AG09319 (cell line): ENCODE results near the gene MB21D2.

Source experiments
- DNase-seq: peaks from one replicate; pipeline ENCODE4 v3.0.0-alpha.2; 2010; ENCODE audit warnings: low read depth; ENCODE audit errors: extremely low read depth
- CTCF ChIP-seq: IDR thresholded peaks from 2 replicates; pipeline ENCODE4 v1.5.1; 2011; ENCODE audit warnings: low read depth, mild to moderate bottlenecking, inconsistent platforms, low read length, moderate library complexity

Gene MB21D2

DNA sequence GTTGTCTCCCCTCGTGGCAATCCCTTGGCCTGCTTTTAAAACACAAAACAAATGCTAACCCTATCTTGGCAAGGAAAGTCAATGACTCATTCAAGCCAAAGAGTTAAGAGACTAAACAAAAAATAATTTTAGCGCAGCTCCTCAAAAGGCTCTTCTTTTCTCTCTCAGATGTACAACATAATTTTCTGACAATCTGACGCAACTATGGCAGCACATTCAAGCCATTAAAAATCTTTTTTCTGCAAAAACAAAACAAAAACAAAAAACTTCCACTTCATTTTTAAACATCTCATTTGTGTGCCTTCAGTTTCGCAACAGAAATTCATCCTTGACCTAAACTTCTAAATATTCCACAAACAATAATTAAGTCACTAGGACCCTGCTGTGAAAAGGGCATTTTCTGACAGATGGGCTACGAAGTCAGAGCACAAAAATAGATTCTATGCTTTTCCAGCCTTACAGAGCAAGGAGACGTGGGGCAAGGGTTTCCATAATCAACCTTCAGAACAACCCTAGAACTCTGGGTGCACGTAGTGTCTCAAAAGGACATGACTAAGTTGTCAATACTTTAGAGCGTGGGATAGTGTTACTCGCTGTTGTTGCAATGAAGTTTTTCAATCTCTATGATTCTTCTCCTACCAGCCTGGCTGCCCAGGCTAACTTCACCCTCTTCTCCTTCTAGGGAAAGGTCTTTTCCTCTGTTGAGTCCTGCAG lies 84.3 kb downstream of the MB21D2 start:
- DNase-seq = no peak

DNA sequence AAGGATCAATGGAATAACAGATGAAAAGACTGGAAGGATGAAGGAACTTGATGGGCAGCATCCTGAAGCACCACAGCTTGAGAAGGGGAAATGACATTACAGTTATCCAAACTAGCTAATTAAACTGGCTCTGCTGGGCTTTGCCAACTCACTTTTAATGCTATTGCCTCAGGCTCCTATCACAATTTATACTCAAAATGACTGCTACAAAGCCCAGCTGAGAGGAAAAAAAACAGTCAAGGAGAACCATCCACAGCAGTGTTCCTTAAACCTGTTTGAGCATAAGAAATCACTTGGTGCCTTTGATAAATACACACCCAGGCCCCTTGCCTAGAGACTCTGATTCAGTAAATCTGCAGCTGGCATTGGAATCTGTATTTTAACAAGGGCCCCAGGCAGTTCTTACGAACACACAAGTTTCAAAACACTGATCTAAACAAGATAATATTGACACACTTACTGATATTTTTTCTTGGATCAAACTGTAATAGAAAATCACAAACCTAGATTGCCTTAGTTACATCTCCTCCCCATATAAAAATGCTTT lies 85.8 kb downstream of the MB21D2 start:
- DNase-seq = no peak
- no peak for TF ChIP-seq CTCF

More for the DNA sequence above, 84.3 kb downstream of the MB21D2 start:
- TF ChIP-seq CTCF = no peak

- no peak for TF ChIP-seq CTCF
- no peak for DNase-seq
These were observed 86.5 kb downstream of the MB21D2 start for GRCh38 chr3:192831111-192831644.

DNA sequence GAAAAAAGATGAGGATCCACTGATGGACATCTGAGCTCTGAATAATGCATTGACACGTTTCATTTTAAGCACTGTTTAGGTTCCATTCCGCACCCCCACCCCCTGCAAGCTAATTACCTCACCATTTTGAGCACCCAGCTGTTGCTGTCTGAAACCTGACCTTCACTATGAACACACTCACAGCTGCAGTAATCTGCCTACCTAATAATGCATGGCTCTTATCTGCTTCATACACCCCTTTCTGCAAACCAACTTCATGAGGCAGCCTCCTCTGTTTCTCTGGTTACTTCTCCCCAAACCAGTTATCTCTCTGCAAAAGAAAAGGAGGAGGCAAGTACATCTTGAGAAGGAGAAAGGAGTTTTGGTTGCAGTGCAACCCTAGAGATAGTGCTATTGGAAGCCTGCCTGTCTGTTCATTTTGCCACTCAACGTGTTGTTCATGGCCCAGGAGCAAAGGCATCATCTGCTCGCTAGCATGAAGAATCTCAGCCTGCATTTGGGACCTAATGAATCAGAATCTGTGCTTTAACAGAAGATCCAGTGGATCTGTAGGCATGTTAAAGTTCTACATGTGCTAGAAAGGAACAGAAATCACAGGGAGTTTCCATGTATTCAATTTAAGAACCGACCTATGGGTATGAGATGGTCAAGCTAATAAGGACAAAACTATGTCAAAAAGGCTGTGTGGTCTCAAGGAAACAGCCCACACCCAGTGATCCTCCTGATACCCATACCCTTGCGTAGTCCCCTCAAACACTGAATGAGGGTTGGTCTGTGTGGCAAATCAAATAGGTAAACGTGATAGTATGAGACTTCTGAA lies 87.2 kb downstream of the MB21D2 start:
- TF ChIP-seq CTCF = no peak
- no peak for DNase-seq

DNA sequence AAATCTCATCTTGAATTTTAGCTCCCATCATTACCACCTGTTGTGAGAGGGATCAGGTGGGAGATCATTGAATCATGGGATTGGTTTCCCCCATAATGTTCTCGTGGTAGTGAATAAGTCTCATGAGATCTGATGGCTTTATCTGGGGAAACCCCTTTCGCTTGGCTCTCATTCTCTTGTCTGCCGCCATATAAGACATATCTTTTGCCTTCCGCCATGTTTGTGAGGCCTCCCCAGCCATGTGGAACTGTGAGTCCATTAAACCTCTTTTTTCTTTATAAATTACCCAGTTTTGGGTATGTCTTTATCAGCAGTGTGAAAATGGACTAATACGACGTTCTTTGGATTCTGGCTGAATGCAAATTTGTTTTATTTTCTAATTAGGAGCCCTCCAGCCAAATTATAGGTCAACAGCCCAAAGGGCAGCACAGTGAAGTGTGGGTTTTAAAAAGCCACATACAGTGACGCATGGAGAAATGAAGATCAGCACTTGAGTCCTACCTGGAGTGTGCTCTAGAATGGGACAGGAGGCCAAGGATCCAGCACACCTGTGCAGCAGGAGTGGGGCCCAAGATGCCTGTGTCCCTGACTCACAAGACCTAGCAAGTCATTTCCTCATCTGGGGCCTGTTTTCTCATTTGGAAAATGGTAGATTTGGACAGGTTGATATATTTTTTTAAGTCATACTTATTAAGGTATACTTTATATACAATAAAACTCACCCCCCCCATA lies 89.6 kb downstream of the MB21D2 start:
- TF ChIP-seq CTCF = no peak
- DNase-seq = no peak

GRCh38 chr3:192827208-192827607 lies 90.4 kb downstream of the MB21D2 start:
- no peak for TF ChIP-seq CTCF
- DNase-seq = no peak
